Medulla oblongata (tissue), 1 donor: Measurements from ENCODE around the gene DGKQ.
"Not testable (repeated sequence)": the region's sequence is repeated elsewhere in the genome, so short reads cannot be mapped to it uniquely, and the experiment has no call there.

Experiments
- DNase-seq: peaks from one replicate; pipeline ENCODE4 v3.0.0-alpha.2; 2015; ENCODE audit errors: extremely low spot score

DGKQ gene

DNA sequence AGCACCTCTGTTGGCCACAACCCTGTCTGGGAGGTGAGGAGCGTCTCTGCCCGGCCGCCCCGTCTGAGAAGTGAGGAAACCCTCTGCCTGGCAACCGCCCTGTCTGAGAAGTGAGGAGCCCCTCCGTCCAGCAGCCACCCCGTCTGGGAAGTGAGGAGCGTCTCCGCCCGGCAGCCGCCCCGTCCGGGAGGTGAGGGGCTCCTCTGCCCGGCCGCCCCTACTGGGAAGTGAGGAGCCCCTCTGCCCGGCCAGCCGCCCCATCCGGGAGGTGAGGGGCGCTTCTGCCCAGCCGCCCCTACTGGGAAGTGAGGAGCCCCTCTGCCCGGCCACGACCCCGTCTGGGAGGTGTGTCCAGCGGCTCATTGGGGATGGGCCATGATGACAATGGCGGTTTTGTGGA lies 2.6 kb upstream of the DGKQ start:
- not testable (repeated sequence) for DNase-seq

DNA sequence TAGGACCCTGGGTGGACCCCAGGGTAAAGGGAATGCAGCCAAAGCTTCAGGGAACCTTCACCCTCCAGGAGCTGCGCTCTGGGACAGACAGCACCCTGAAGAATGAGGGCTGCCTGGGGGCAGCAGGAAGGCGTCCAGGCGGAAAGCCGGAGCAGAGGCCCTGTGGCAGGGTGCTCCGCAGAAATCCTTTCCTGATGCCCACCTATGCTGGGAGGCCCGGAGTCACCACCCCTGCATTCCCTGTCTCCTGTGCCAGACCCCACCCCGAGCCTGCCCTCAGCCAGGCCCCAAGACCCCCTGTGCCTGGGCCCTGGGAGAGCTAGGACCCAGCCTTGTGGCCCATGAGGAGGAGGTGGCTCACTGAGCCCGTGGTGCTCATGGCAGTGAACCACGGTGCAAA lies 1.3 kb upstream of the DGKQ start:
- DNase-seq = no peak

GRCh38 chr4:972651-973424 lies 531 bp downstream of the DGKQ start:
- DNase-seq = no peak

DNA sequence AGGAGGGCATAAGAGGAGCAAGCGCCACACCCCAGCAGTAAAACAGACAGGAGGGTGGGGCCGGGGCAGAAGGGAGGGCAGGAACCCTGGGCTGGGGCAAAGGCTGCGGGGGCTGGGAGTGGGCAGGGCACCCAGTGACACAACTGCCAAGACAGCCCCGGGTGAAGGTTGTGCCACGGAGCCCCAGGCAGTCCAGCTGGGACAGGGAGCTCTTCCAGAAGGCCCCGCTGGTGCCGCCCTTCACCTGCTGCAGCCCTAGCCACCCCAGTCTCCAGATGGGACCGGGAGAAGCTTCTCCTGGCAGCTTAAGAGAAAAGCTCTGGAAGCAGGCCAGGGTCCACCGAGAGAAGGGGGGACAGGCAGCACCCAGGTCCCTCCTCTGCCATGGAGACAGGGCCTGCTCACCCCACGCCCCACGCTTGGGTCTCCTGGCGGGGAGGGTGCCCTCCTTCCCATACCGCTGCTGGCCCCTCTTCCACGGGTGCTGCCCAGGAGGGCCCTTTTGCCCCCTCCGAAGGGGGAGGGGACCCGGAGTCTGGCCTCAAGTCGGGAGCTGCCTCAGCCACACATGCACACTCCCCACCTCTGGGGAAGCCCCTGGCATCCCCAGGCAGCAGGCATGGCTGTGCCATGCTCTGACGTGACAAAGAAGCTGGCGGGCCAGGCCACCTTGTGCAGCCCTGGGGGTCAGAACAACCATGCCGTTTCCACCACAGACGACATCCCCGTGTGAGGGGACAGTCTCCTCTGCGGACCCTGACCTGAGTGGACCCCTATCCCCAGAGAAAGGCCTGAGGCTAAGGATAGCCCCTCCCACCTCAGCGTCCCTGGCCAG lies 1.5 kb downstream of the DGKQ start:
- no peak for DNase-seq

DNA sequence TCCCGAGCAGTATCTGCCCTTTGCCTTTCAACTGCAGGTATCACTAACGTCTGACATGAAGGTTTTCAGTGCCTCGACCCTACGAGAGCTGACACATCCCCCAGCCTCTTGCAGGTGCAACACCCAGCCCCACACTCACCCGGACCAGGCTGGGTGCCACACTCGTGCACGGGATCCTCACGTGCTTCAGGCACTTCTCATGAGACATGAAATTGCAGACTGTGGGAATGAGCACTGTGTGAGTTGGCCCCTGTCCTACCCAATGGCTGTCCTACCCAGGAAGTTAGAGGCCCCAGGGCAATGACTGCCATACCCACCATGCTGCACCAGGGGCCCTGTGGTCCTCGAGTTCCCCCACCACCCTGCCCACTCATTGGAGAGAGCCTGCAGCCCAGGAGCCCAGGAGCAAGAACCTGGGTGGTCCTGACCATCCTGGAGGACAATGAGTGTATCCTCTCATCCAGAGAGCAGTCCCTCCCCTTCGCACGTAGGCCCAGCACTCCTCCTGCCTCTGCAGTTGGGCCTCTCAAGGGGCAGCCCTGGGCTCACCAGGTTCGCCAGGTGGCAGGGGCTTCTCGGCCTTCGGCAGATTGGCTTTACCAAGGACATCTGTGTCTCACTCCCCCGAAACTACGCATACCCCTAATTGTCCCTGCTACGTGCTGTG lies 2.4 kb downstream of the DGKQ start:
- no peak for DNase-seq

DNA sequence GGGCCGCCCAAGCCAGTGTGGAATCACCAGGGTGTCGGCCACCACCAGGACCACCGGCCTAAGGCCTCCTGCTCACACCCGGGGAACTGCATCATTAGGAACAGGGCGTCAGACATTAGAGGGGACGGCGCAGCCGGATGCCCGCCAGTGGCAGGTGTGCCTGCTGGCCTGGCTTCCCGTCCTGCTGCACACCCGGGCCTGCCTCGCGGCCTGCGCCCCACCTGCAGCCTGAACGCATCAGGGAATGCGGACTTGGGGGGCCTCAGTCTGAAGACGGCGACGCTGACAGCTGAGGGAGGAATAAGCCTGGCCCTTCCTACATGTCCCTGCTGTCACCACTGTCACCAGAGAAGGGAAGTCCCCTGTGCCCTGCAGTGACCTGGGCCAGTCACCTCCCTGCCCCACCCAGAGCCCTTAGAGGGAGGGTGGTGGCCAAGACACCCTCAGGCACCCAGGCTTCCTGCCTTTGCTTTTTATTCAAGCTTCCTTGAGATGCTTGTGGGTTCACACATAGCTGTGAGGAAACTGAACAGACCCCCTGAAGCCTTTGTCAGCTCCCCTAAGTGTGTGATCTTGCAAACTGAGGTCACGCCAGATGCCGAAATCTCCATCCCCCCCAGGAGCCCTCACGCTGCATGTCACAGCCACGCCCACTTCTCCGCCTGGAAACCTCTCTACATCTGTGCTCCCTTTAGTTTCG lies 3.2 kb downstream of the DGKQ start:
- no peak for DNase-seq

- DNase-seq = no peak
Observed at GRCh38 chr4:968621-969394, 4.6 kb downstream of the DGKQ start.

DNA sequence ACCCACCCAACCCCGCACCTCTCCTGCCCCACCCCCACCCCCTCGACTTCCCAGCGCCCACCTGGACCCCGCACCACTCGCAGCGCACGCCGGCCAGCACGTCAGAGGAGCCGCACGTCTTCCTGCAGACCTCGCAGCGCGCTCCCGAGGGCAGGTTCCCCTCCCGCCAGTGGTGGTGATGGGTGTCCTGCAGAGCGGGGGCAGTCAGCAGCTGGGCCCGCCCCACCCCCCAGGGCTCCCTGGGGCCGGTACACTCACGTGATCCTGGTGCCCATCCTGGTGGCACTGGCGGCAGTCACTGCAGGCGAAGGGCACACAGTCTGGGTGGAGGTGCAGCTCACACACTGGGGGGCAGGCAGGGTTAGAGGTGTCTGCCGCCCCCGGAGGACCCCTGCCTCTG lies 5.1 kb downstream of the DGKQ start:
- DNase-seq = no peak

- no peak for DNase-seq
Observed at GRCh38 chr4:967113-968104, 6.0 kb downstream of the DGKQ start.

DNA sequence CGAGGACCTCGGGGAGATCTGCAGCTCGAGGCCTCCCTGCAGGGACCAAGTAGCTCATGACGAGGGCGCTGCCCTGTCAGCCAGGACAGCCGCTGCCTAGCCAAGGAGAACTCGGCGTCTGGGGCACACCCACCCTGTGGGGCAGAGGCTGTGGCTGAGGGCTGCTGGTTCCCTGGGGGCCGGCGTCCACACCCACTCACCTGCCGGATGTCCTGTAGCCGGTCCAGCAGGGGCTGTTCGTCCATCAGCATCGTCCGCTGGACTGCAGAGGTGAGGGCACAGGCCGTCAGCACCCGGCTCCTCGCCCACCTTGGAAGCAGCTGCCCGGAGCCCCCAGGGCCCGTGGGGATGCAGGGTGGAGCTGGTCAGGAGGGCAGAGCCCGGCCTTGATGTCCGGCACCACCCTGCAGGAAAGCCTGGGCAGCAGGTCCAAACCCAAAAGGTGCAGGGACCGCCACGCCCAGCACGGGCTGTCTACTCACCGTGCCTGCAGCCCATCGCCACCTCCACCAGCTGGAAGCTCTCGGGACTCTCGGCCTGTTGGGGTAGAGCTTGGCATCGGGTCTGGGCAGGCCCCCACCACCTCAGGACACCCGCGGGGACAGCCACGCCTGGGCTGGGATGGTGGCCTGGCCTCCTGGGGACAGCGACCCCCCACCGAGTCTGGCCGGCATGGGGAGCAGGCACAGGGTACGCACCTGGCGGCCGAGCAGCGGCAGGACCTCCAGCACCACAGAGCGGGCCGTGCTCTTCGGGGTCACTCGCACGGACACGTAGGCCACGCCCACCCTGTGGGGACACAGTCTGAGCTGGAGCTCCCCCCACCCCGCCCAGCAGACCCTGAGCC lies 6.9 kb downstream of the DGKQ start:
- no peak for DNase-seq

DNA sequence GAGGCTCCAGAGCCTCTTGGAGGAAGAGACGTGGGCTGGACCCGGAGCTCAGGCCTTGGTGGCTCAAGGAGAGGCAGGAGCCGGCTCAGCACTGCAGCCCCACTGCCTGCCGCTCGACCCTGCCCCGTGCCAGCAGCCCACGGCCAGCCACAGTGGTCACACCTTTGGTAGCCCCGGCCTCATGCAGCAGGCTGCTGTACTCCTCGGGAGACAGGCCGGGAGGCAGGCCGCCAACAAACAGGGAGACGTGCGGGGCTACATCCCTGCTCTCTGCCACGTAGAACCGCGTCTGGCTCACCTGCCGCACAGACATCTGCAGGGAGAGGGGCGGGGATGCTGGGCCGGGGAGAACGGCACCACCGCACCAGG lies 7.6 kb downstream of the DGKQ start:
- no peak for DNase-seq

DNA sequence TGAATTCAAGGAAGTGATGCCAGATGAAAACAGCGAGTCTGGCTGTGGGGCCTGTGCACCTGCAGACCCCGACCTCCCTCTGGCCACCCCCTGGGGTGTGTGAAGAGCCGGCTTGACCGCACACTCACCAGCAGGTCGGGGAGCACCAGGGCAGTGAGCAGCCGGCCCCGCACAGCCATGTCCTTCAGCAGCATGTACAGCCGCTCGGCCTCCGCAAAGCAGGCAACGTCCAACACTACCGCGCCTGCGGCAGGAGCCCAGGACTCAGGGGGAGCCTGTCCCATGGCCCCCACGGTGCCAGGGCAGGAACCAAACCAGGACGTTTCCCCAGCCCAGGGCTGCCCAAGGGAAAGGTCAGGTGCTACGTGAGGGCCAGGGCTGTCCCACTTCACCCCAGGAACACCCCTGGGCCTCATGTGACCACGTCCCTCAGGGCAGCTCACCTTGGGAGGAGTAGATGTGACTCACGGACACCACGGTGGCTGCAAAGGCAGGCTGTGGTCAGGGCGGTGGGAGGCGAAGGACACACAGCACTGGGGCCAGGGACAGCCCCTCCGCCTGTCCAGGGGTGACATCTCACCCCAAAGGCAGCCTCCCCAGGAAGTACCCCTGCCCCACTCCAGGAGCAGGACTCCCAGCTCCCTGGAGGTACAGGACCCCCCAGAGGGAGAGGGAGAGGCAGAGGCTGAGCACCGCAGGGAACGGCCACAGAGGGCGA lies 8.2 kb downstream of the DGKQ start:
- no peak for DNase-seq

GRCh38 chr4:964346-965025 lies 8.9 kb downstream of the DGKQ start:
- no peak for DNase-seq

- DNase-seq = no peak
Observed at GRCh38 chr4:963276-964225, 9.8 kb downstream of the DGKQ start.

- DNase-seq = no peak
Observed at GRCh38 chr4:962231-963208, 10.8 kb downstream of the DGKQ start.
